SK-N-MC (cell line): ENCODE data around the gene CLSTN2.

ENCODE experiments used
- EZH2 ChIP-seq: fragments of 200-600 bp; sonication (generic); IDR thresholded peaks from one replicate; pipeline ENCODE4 v1.6.1; 2017; ENCODE audit warnings: antibody characterized with exemption
- POLR2AphosphoS5 ChIP-seq: IDR thresholded peaks from 2 replicates; pipeline ENCODE4 v1.6.1; 2012; ENCODE audit warnings: mild to moderate bottlenecking, low read depth, low read length, borderline replicate concordance

DNA sequence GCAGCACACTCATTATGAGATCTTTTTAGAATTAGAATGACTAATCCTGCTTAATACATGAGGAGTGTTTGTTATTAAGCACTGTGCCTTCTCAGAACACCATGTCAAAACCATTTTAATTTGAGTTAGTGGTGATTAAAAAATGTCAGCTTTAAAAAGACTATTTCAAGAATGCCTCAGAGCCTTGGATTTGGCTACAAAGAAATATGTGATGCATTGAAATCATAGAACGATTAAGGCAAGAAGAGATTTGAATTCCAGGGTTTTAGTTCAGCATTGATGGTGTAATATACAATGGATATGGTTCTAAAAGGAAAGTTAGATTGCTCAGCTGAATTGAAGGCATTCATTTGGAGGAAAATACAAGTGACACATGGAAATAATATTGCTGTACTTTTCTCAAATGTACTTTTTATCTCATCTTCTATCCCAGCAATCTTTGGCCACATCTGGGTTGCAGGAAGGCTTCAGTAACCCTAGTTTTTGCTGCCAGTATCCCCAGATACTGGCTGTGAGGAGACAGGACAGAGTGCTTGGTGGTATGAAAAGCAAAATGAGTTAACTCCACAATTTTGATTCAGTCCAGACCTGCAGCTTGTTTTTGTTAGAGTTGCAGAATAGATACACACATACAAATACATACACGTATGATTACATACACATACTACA, 303.8 kb downstream of the CLSTN2 start:
- TF ChIP-seq POLR2AphosphoS5 (no peak), EZH2 (no peak)
